Activated CD8-positive, alpha-beta memory T cell treated with anti-CD3 and anti-CD28 coated beads for 1 hour (primary cell): ENCODE data around the gene SLC25A41.

Source experiments
- DNase-seq, 2 donors: peaks; one replicate each; pipeline ENCODE4 v3.0.0-alpha.2; 2020; ENCODE audit warnings: low read depth in 1 of 2; ENCODE audit errors: extremely low read depth in 1 of 2

The SLC25A41 gene

DNA sequence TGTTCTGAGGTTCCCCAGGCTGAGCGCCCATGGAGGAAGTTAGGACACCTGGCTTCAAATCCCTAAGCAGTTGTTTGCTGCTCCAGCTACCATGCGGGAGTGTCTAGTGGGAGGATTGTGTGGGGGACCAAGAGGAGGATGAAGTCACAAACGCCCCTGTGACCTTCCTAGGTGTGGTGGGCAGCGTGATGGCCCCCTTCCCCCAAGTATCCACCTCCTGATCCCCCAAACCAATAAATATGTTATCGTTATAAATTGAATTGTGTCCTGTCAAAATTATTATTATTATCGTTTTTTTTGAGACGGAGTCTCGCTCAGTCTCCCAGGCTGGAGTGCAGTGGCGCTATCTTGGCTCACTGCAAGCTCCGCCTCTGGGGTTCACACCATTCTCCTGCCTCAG lies at the start of gene SLC25A41:
Gene SLC25A41 (minus strand): TSS at position 101 of the 400 bp plus-strand sequence. CDS start 70 bp downstream, at position 31.
- no peak for DNase-seq

DNA sequence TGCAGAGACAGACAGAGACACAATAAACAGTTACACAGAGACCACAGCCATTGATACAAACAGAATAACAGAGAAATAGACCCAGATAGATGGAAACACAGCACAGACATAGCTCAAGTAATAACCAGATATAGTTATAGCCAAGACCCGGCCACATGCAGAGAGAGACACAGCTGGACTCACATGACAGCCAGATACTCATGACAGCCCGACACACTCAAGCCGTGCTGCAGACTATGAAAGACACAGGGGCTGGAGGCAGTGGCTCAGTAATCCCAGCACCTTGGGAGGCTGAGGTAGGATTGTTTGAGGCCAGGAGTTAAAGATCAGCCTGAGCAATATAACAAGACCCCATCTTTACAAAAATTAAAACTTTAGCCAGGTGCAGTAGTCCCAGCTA lies 49.7 kb upstream of the SLC25A41 start:
- no peak for DNase-seq

GRCh38 chr19:6482343-6482686 lies 48.8 kb upstream of the SLC25A41 start:
- DNase-seq = no peak

DNA sequence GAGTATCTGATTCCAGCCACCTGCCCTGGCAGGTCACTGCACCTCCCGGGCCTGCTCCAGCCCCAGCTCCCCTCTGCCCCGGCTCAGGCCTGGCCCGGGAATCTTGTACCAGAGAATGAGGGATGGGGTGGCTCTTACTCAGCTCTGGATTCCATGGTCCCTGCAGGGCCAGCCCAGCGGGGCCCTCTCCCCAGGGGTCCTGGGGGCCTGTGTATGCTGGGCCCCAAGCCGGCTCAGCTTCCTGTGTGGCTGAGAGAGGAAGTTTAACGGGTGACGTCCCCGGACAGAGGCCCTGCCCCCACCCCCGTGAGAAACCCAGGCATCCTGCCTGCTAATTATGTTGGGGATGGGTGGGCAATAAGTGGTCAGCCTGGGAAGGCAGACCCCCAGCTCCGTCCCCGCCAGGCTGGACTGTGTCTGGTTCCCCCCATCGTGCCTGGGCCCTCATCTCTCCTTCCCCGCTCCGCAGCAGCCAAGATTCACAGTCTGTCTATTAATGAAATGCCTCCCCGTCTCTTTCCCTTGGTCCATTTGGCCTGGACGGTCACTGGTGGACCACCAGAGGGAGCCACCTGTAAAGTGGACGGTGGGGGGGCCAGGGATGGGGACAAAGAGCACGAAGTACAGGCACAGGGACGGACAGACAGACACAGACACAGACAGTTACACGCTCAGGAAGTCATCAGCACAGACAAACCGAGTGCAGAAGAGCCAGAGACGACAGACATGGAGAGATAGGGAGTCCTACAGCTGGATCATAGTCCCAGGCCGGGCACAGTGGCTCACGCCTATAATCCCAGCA lies 48.2 kb upstream of the SLC25A41 start, which contains the start of gene DENND1C:
Gene DENND1C (minus strand): TSS at position 247 of the 802 bp plus-strand sequence. CDS start 92 bp downstream, at position 155.
- peak in 1 of 2 donors; percentile 54 for DNase-seq

- no peak for DNase-seq
Measured at GRCh38 chr19:6480848-6481415, 47.4 kb upstream of the SLC25A41 start.

- DNase-seq = no peak
Measured at GRCh38 chr19:6479836-6480398, 46.4 kb upstream of the SLC25A41 start.

- DNase-seq = no peak
Measured at GRCh38 chr19:6478815-6479214, 45.3 kb upstream of the SLC25A41 start.

- no peak for DNase-seq
Measured at GRCh38 chr19:6476896-6477431, 43.4 kb upstream of the SLC25A41 start.

DNA sequence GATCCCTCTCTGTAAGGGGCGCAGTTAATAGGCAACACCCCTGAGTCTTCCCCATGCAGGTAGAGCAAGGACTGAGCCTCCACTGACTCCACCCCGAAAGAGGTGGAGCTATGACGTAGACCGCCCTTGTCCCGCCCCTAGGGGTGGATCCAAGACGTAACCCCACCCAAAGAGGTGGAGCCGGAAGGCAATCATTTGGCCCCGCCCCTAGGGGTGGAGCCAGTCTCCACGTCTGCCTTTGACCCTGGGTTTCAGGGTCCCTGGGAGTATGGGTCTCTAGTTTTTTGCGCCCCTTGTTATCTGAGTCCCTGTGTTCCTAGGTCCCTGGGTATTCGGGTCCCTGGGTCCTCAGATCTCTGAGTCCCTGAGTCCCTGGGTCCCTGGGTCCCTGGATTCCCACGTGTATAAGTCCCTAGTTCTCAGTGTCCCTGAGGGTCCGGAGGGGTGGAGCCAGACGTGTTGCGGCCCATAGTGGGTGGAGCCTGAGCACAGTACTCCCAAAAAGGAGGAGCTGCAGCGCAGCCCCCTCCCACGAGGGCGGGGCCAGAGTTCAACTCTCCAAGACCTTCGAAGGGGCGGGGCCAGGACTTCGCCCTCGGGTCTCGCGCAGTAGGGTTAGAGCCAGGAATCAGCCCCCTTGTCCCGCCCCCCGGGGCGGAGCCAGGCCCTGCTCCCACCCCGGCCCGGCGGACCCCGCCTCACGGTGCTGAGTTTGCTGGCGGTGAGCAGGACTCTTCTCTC lies 42.8 kb upstream of the SLC25A41 start:
- peak in 1 of 2 donors; percentile 36 for DNase-seq

DNA sequence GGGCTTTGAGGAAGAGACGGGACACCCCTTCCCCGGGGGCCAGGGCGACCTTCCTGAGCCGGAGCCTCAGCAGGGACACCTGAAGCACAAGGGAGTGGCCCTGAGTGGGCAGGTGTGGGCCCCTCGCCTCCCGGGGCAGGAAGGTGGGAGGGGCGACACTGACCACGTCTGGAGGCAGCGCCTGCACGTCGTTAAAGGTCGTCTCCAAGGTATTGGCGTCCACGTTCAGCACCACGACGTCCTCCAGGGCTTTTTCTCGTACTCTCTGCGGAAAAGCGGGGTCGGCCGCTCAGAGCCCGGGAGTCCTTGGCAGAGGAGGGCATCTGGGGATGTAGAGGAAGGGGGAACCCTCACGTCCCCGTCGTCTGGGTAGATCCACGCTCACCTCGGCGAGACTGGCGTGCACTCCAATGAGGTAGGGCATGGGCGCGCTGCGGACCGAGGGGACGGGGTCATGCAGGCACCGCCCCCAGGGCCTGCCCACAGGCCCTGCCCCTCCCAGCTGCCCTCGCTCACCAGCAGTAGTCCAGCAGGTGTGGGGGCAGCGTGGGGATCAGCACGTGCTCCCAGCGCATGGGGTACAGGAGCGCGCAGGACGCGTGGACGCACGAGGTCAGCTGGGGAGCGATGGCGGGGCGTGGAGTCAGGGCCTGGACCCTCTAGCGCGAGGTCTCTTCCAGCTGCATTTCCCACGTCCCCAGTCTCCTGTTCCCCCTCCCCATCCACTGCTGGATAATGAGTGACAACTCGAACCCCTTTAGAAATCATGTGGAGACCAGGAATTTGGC lies 42.0 kb upstream of the SLC25A41 start:
- no peak for DNase-seq

DNA sequence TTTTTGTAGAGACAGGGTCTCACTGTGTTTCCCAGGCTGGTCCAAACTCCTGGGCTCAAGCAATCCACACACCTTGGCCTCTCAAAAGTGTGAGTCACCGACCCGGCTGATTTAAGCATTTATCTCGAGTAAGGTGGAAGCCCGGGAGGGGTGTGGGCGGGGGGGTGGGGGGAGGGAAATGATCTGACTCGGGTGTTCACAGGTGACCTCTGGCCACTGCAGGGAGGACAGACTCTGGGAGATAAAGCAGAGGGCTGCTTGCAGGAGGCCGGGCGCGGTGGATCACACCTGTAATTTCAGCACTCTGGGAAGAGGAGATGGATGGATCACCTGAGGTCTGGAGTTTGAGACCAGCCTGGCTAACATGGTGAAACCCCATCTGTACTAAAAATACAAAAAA lies 40.1 kb upstream of the SLC25A41 start:
- no peak for DNase-seq

- no peak for DNase-seq
Measured at GRCh38 chr19:6472713-6473112, 39.1 kb upstream of the SLC25A41 start.

DNA sequence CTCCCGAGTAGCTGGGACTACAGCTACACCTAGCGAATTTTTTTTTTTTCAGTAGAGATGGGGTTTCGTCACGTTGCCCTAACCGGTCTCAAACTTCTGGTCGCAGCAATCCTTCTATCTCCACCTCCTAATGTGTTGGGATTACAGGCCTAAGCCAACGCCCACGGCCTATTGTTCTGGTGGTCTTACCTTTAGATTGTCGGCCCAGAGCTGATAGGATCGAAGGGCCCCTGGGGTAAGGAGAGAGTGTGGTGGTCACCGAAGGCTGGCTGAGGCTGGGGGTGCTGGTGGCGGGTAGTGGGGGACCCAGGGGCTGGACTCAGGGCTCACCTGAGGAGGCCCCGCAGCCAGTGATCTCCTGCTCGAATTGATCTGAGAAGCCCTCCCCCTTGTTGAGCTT lies 37.5 kb upstream of the SLC25A41 start:
- DNase-seq = no peak

DNA sequence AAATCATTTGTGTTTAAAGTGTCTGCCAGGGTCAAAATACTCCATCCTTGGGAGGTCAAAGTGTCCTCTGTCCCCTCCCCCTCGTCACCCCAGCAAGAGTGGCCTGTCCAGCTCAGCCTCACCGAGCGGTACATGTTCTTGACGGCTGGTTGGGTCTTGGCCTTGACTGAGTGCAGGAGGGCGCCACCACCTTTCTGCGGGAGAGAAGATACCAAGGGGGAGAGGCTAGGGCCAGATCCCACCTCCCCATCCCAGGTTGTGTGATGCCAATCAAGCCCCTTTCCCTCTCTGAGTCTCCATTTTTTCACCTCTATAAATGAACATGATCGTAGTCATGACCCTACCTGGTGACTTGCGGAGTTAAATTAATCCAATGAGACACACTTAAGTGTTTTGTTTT lies 36.6 kb upstream of the SLC25A41 start:
- DNase-seq = no peak

DNA sequence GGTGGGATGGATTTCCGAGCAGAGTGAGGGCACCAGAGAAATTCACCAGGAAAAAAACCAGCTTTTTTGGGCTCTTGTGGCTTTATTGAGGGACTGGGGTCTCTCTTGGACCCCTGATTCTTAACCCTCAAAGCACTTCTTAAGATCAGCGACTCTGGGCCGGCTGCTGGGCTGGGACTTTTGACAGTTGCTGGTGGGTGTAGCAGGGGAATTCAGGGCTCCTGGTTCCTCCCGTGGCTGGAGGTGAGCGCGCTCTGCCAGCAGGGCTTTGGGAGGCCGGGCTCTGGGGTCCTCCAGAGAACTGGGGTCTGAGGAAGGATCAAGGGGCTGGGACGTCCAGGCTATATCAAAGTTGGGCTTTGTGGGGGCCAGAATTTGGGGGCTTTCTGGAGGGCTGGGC lies 33.8 kb upstream of the SLC25A41 start:
- no peak for DNase-seq

DNA sequence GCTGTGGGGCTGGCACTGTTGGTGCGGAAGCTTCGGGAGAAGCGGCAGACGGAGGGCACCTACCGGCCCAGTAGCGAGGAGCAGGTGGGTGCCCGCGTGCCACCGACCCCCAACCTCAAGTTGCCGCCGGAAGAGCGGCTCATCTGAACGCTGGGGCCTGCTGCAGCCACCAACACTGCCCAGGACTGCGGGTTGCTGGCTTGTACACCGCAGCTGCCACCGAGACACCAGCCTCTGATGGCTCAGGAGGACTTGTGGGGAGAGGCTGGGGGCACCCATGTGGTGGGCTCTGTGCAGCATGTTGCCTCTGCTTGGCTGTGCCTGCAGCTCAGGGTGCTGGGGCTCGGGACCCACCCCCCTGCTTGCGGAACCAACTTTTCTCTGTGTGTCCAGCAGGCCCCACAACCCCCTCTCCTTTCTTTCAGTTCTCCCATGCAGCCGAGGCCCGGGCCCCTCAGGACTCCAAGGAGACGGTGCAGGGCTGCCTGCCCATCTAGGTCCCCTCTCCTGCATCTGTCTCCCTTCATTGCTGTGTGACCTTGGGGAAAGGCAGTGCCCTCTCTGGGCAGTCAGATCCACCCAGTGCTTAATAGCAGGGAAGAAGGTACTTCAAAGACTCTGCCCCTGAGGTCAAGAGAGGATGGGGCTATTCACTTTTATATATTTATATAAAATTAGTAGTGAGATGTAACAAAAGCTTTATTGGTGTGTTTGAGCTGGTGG lies 33.1 kb upstream of the SLC25A41 start:
- no peak for DNase-seq

GRCh38 chr19:6465663-6466062 lies 32.1 kb upstream of the SLC25A41 start:
- DNase-seq = no peak

DNA sequence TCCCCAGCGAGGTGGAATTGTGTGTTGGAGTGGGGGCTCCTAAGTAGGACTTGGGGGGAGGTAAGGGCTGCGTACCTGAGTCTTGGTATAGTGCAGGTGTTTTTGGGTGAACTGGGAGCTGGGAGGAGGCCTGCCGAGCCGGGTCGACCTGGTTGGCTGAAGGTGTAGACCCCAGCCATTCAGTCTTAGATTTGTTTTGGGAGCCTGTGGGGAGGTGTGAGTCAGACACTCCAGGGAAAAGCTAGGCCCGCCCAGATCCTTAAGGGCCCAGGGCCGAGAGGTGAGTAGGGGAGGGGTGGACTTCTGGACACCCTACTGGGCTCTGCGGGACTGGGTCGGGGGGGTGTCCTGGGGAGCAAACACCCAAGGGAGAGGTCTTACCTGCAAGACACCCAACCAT lies 31.4 kb upstream of the SLC25A41 start:
- no peak for DNase-seq

DNA sequence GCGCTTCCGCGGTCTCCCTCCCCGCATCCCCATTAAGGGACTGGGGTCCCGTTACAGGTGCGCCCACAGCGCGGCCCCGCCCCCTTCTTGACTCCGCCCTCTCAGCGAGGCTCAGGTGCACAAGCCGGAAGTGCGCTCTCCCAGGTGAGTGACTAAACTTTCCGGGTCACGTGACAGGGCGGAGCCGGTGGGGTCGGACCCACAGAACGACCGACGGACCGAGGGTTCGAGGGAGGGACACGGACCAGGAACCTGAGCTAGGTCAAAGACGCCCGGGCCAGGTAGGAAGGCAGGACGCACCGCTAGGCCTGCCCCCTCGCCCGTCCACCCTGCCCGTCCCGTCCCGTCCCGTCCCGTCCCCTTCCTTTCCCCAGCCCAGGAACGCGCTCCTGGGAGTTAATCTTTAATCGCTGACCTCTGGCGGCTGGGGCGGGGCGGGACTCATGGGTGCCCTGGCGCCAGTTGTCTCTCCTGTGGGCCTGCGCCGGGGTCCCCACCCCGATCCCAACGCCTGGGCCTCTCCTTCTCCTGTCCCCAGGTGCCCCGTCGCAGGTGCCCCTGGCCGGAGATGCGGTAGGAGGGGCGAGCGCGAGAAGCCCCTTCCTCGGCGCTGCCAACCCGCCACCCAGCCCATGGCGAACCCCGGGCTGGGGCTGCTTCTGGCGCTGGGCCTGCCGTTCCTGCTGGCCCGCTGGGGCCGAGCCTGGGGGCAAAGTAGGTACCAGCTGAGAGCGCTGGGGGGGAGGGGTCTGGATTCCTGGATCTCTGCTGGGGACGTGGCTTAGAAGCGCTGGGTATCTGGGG lies 30.7 kb upstream of the SLC25A41 start, which contains the start of gene CRB3:
Gene CRB3 (plus strand): TSS at position 202 of the 804 bp plus-strand sequence. CDS start 431 bp downstream, at position 633.
- DNase-seq = peak in 1 of 2 donors; percentile 39
